Gastrocnemius medialis (tissue), 4 donors: Measurements from ENCODE around the gene RBFOX2. TPM values are rescaled to one million over a fixed set of nuclear protein-coding genes. Genes with fewer than 3 reads are reported as not detected.

Experiments used
- ATAC-seq, 2 donors: fragments of 150-250 bp; one replicate each; pipeline ENCODE4 v1.9.1; 2016
- DNase-seq, 2 donors: peaks; one replicate each; pipeline ENCODE4 v3.0.0-alpha.2; 2019
- H3K27ac ChIP-seq, 4 donors: fragments of 200-600 bp; sonication (generic); 1 replicate in 1 of 4; 2 replicates in 3 of 4; pipeline ENCODE4 v1.5.1; 2016 to 2018; ENCODE audit warnings: mild to moderate bottlenecking in 2 of 4, moderate library complexity in 1 of 4
- H3K27me3 ChIP-seq, 3 donors: fragments of 200-600 bp; sonication (generic) in 2 of 3; 1 replicate in 1 of 3; 2 replicates in 2 of 3; pipeline versions ENCODE4 v1.5.1 to v1.6.0; 2016 to 2019; ENCODE audit warnings: mild to moderate bottlenecking in 1 of 3, moderate library complexity in 1 of 3
- H3K36me3 ChIP-seq, 2 donors: fragments of 200-600 bp; sonication (generic) in 1 of 2; one replicate each; pipeline ENCODE4 v1.5.1; 2017 to 2018
- H3K4me1 ChIP-seq, 2 donors: fragments of 200-600 bp; sonication (generic) in 1 of 2; one replicate each; pipeline ENCODE4 v1.5.1; 2016 to 2017; ENCODE audit warnings: mild to moderate bottlenecking in 2 of 2
- H3K4me3 ChIP-seq, 4 donors: fragments of 200-600 bp; sonication (generic) in 3 of 4; 1 replicate in 1 of 4; 2 replicates in 3 of 4; pipeline ENCODE4 v1.5.1; 2016 to 2019; ENCODE audit warnings: mild to moderate bottlenecking in 2 of 4
- H3K9me3 ChIP-seq, 3 donors: fragments of 200-600 bp; sonication (generic) in 2 of 3; 1 replicate in 1 of 3; 2 replicates in 2 of 3; pipeline ENCODE4 v1.5.1; 2016 to 2019
- CTCF ChIP-seq, 5 experiments: fragments of 450-650 bp in 3 of 5; fragments of 200-600 bp in 2 of 5; sonication (generic) in 2 of 5; IDR thresholded peaks in 4 of 5; conservative IDR thresholded peaks in 1 of 5; 1 replicate in 4 of 5; 2 replicates in 1 of 5; pipeline ENCODE4 v1.5.1; 2016 to 2019; ENCODE audit warnings: antibody characterized with exemption in 5 of 5, mild to moderate bottlenecking in 3 of 5, moderate library complexity in 3 of 5
- POLR2A ChIP-seq, 2 donors: fragments of 450-650 bp; IDR thresholded peaks; one replicate each; pipeline ENCODE4 v1.6.1; 2017; ENCODE audit warnings: antibody characterized with exemption in 2 of 2, mild to moderate bottlenecking in 2 of 2, moderate library complexity in 2 of 2
- in situ Hi-C, 4 donors: fragments of 200-750 bp; cut with MboI; loops; one replicate each; pipeline versions ENCODE4 v1.15.0 to v1.8.0; 2017; ENCODE audit warnings: low sequenced_read_pairs in 4 of 4
- intact Hi-C: fragments of 100-400 bp; cut with DNase I; formaldehyde crosslinking; loops from one replicate; pipeline ENCODE4 v1.15.1; 2023; ENCODE audit warnings: low total_unique reads
- total RNA-seq, 4 donors: library from RNA; depleted of rRNA; stranded (reverse); fragments of >200 nt; gene quantifications; one replicate each; pipeline versions ENCODE4 v1.1.0 to v1.2.3, GENCODE V29; 2016

Gene RBFOX2
- total RNA-seq, 4 donors from 2014 or later = 26.0 to 32.1 (median 28.6) TPM

- no peaks in the 10 kb centered on the region for H3K36me3 ChIP-seq
- no peaks in the 10 kb centered on the region for H3K9me3 ChIP-seq
- DNase-seq (no peak), ATAC-seq (no peak)
- TF ChIP-seq POLR2A (IDR thresholded peaks at IDR 0.05) = no peak
- TF ChIP-seq CTCF (IDR thresholded peaks at IDR 0.05 in 4 of 5, conservative IDR thresholded peaks at IDR 0.05 in 1 of 5) = no peak
- no peak overlapping the region for H3K27ac ChIP-seq
- in situ Hi-C loops = no loop called here
- no peaks in the 10 kb centered on the region for H3K27me3 ChIP-seq
- peaks cover 10 to 38% of the 10 kb centered on the region in 2 donors for H3K4me1 ChIP-seq
- intact Hi-C loops = no loop called here
- H3K4me3 ChIP-seq = no peak overlapping the region
These were observed 46.7 kb downstream of the RBFOX2 start for GRCh38 chr22:35981900-35982299.

GRCh38 chr22:35978889-35979288 is 49.7 kb downstream of the RBFOX2 start:
- no peaks in the 10 kb centered on the region for H3K9me3 ChIP-seq
- no peaks in the 10 kb centered on the region for H3K27me3 ChIP-seq
- no peak overlapping the region for H3K27ac ChIP-seq
- ATAC-seq = no peak
- in situ Hi-C loops (no loop called here), intact Hi-C loops (no loop called here)
- peaks cover 16 to 32% of the 10 kb centered on the region in 2 donors for H3K4me1 ChIP-seq
- no peak for TF ChIP-seq CTCF (IDR thresholded peaks at IDR 0.05 in 4 of 5, conservative IDR thresholded peaks at IDR 0.05 in 1 of 5)
- TF ChIP-seq POLR2A (IDR thresholded peaks at IDR 0.05) = no peak
- no peaks in the 10 kb centered on the region for H3K36me3 ChIP-seq
- no peak for DNase-seq
- no peak overlapping the region for H3K4me3 ChIP-seq

GRCh38 chr22:35978201-35978600 is 50.4 kb downstream of the RBFOX2 start:
- no peak overlapping the region for H3K4me3 ChIP-seq
- H3K27ac ChIP-seq = no peak overlapping the region
- intact Hi-C loops (no loop called here), in situ Hi-C loops (no loop called here)
- H3K27me3 ChIP-seq = no peaks in the 10 kb centered on the region
- TF ChIP-seq CTCF (IDR thresholded peaks at IDR 0.05 in 4 of 5, conservative IDR thresholded peaks at IDR 0.05 in 1 of 5) (no peak), POLR2A (IDR thresholded peaks at IDR 0.05) (no peak)
- H3K36me3 ChIP-seq = no peaks in the 10 kb centered on the region
- ATAC-seq (no peak), DNase-seq (no peak)
- peaks cover 20 to 36% of the 10 kb centered on the region in 2 donors for H3K4me1 ChIP-seq
- H3K9me3 ChIP-seq = no peaks in the 10 kb centered on the region

- no peaks in the 10 kb centered on the region for H3K9me3 ChIP-seq
- ATAC-seq (no peak), DNase-seq (no peak)
- peaks cover 23 to 40% of the 10 kb centered on the region in 2 donors for H3K4me1 ChIP-seq
- intact Hi-C loops (no loop called here), in situ Hi-C loops (no loop called here)
- H3K36me3 ChIP-seq = no peaks in the 10 kb centered on the region
- H3K27me3 ChIP-seq = no peaks in the 10 kb centered on the region
- H3K4me3 ChIP-seq = no peak overlapping the region
- no peak overlapping the region for H3K27ac ChIP-seq
- TF ChIP-seq CTCF (IDR thresholded peaks at IDR 0.05 in 4 of 5, conservative IDR thresholded peaks at IDR 0.05 in 1 of 5) = no peak
- no peak for TF ChIP-seq POLR2A (IDR thresholded peaks at IDR 0.05)
These were observed 51.5 kb downstream of the RBFOX2 start for GRCh38 chr22:35977136-35977535.

- intact Hi-C loops = no loop called here
- H3K9me3 ChIP-seq = no peaks in the 10 kb centered on the region
- TF ChIP-seq POLR2A (IDR thresholded peaks at IDR 0.05) (no peak), CTCF (IDR thresholded peaks at IDR 0.05 in 4 of 5, conservative IDR thresholded peaks at IDR 0.05 in 1 of 5) (no peak)
- peak overlapping the region; percentile 67 to 77 (median 72) for H3K27ac ChIP-seq
- ATAC-seq = no peak
- H3K27me3 ChIP-seq = no peaks in the 10 kb centered on the region
- DNase-seq = no peak
- peaks cover 28 to 41% of the 10 kb centered on the region in 2 donors for H3K4me1 ChIP-seq
- peak overlapping the region in 1 of 4 donors; percentile 15 for H3K4me3 ChIP-seq
- in situ Hi-C loops = no loop called here
- H3K36me3 ChIP-seq = no peaks in the 10 kb centered on the region
These were observed 55.2 kb downstream of the RBFOX2 start for GRCh38 chr22:35973388-35973787.
